ENCODE results near the gene MRPS14. TPM values are rescaled to one million over a fixed set of nuclear protein-coding genes. Genes with fewer than 3 reads are reported as not detected.

The MRPS14 gene
- total RNA-seq, 1 donor from 2014 or later: 14.7 TPM

DNA sequence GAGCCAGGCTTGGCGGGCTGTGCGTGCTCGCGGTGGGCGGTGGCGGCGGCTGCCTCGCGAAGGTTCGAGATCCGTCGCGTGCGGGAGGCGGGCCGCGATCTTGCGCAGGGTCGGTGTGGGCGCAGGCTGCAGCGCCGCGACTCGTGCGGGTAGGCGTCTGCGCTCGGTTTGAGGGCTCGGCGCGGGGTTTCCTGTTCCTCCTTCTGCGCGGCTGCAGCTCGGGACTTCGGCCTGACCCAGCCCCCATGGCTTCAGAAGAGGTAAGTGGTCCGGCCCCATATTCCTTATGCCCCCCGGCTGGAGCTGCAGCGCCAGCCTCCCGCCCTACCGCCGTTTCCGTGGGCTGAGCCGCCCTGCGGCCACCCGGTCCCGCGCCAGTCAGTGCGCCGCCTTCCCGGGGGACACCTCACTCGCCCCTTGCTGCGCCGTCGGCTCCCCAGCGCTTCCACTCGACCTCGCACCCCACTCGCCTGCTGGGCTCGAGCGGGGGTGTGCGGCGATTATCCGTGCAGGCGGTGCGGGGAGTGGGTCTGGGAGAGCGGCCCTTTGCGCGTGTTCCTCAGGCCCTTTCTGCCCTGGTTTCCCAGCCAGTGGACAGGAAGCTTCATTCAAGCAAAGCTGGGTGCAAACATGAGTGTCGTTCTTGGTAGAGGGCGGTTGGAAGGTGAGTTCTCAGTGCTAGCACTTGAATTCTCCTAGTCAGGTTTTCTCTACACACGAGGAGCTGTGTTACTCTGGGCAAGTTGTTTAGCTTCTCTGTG is 23.1 kb downstream of the MRPS14 start, which contains the start of gene CACYBP:
TSS of gene CACYBP (plus strand) at position 12 of the 761 bp plus-strand sequence. CDS start at position 246, 234 bp downstream.
- Histone ChIP-seq H3K4me3 (peak within 1 kb of the TSS; percentile 88 to 98), H3K36me3 (peaks cover 0 to 3% of the 10 kb centered on the region in 2 donors), H3K9me3 (no peaks in the 10 kb centered on the region), H3K27ac (peak within 1 kb of the TSS; percentile 100), H3K4me1 (peaks cover 45% of the 10 kb centered on the region), H3K27me3 (no peaks in the 10 kb centered on the region)
- peak in 1 of 2 donors; percentile 93 for DNase-seq (ENCODE audit: extremely low spot score in 2 of 2)
- intact Hi-C loops (cut with DNase I): no loop called here
- peak in 1 of 2 donors; percentile 4 for TF ChIP-seq POLR2AphosphoS5 (IDR thresholded peaks at IDR 0.05; ENCODE audit: insufficient read depth in 1 of 2, low read depth in 1 of 2)
- peak; percentile 82 for TF ChIP-seq POLR2A (IDR thresholded peaks at IDR 0.05)
- TF ChIP-seq, protein P1, sequence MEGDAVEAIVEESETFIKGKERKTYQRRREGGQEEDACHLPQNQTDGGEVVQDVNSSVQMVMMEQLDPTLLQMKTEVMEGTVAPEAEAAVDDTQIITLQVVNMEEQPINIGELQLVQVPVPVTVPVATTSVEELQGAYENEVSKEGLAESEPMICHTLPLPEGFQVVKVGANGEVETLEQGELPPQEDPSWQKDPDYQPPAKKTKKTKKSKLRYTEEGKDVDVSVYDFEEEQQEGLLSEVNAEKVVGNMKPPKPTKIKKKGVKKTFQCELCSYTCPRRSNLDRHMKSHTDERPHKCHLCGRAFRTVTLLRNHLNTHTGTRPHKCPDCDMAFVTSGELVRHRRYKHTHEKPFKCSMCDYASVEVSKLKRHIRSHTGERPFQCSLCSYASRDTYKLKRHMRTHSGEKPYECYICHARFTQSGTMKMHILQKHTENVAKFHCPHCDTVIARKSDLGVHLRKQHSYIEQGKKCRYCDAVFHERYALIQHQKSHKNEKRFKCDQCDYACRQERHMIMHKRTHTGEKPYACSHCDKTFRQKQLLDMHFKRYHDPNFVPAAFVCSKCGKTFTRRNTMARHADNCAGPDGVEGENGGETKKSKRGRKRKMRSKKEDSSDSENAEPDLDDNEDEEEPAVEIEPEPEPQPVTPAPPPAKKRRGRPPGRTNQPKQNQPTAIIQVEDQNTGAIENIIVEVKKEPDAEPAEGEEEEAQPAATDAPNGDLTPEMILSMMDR (IDR thresholded peaks at IDR 0.05): no peak

DNA sequence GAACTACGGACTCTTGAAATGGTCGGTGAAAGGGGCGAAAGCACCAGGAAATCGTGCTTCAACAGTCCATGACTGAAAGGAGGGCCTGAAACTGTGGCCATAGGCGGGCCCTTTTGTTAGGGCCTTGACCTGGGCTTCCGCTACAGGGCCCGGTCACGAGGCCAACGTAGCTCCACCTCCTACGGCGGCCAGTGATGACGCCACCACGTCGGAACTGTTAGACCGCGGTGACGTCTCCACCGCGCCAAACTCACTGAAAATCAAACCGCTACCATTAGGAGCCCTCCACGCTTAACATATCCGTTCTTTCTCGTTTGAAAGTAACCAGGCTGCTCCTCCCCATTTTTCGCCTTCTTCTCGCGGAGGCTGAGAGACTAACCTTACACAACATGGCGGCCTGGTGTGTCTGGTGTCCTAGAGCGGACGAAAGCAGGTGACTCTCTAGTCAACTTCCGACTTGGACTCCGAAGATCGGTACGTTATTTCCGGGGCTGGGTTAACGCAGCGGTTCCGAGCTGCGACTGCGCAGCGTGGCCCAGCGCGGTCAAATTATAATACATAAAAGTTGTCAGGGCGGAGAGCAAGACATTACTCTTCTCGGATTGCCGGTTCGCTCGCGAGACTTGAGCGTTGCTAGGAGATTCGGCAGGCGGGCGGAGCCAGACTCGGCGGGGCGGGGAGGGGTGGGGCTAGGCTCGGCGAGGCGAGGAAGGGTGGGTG is 23.8 kb downstream of the MRPS14 start:
- no peaks in the 10 kb centered on the region for H3K9me3 ChIP-seq
- peaks cover 0 to 3% of the 10 kb centered on the region in 2 donors for H3K36me3 ChIP-seq
- no peaks in the 10 kb centered on the region for H3K27me3 ChIP-seq
- TF ChIP-seq POLR2AphosphoS5 (IDR thresholded peaks at IDR 0.05; ENCODE audit: insufficient read depth in 1 of 2, low read depth in 1 of 2) (peak; percentile 97 to 99), POLR2A (IDR thresholded peaks at IDR 0.05) (peak in 1 of 2 donors; percentile 94)
- TF ChIP-seq, protein P1 (IDR thresholded peaks at IDR 0.05): no peak
- peak overlapping the region; percentile 88 to 98 for H3K4me3 ChIP-seq
- intact Hi-C loops (cut with DNase I): no loop called here
- DNase-seq (ENCODE audit: extremely low spot score in 2 of 2): peak; percentile 99 to 100
- H3K4me1 ChIP-seq: peaks cover 43% of the 10 kb centered on the region
- H3K27ac ChIP-seq: peak overlapping the region; percentile 100

DNA sequence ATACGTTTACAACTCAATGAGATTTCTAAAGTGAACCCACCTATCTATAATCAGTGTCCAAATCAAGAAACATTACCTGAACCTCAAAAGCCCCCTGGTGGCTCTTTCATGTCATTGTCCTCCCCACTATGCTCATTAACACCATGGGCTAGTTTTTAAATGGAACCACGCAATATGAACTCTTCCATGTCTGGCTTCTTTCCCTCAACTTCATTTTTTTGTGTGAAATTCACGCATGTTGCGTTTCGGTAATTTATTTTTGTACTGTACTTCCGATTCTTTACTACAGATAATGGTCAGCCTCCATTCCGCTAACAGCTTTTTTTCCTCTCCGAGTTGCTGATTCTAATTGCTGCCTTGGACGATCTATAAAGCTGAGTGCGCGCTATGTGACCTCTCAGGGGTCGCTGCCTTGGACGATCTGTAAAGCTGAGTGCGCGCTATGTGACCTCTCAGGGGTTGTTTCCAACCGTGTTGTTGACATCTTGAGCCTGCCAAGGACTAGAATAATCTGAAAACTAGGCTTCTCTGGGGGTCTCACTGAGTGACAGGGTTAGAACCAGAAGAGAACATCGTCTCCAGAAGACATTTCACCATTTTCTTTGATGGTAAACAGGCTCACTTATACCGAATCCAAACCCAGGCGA is 24.5 kb downstream of the MRPS14 start:
- no peak for TF ChIP-seq POLR2AphosphoS5 (IDR thresholded peaks at IDR 0.05; ENCODE audit: insufficient read depth in 1 of 2, low read depth in 1 of 2)
- TF ChIP-seq, protein P1 (IDR thresholded peaks at IDR 0.05): peak; percentile 55 to 80 (median 70)
- TF ChIP-seq POLR2A (IDR thresholded peaks at IDR 0.05): no peak
- Histone ChIP-seq H3K9me3 (no peaks in the 10 kb centered on the region), H3K27ac (peak overlapping the region; percentile 100), H3K4me1 (peaks cover 36% of the 10 kb centered on the region), H3K36me3 (peaks cover 0 to 3% of the 10 kb centered on the region in 2 donors), H3K4me3 (peak overlapping the region; percentile 88 to 98), H3K27me3 (no peaks in the 10 kb centered on the region)
- DNase-seq (ENCODE audit: extremely low spot score in 2 of 2): peak in 1 of 2 donors; percentile 89
- intact Hi-C loops (cut with DNase I): no loop called here

DNA sequence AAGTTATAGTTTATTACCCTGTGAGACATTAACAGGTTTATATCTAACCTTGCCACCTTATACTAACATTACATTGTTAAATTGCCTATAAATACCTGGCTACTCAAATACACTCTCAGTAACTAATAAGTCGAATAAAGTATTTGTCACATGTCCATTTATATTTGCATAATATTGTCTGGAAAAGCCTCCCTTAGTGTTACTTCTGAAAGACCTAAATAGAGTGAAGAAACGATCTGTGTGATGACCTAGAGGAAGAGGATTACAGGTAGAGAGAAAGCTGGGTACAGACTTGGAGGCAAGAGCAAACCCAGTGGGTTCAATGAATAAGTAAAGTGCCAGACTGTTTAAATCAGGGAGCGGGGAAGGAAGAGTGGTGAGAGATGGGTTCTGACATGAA is 26.2 kb downstream of the MRPS14 start:
- no peak for DNase-seq (ENCODE audit: extremely low spot score in 2 of 2)
- Histone ChIP-seq H3K4me1 (peaks cover 20% of the 10 kb centered on the region), H3K9me3 (no peaks in the 10 kb centered on the region), H3K36me3 (peaks cover 0 to 3% of the 10 kb centered on the region in 2 donors), H3K4me3 (no peak overlapping the region), H3K27me3 (no peaks in the 10 kb centered on the region), H3K27ac (no peak overlapping the region)
- TF ChIP-seq, protein P1 (IDR thresholded peaks at IDR 0.05): no peak
- no peak for TF ChIP-seq POLR2AphosphoS5 (IDR thresholded peaks at IDR 0.05; ENCODE audit: insufficient read depth in 1 of 2, low read depth in 1 of 2)
- no peak for TF ChIP-seq POLR2A (IDR thresholded peaks at IDR 0.05)
- intact Hi-C loops (cut with DNase I): no loop called here
